Measurements from ENCODE around the gene ANTXR2. TPM values are rescaled to one million over a fixed set of nuclear protein-coding genes. Genes with fewer than 3 reads are reported as not detected.

The ANTXR2 gene
- total RNA-seq, 1 donor from 2014 or later, result 28.3 TPM

DNA sequence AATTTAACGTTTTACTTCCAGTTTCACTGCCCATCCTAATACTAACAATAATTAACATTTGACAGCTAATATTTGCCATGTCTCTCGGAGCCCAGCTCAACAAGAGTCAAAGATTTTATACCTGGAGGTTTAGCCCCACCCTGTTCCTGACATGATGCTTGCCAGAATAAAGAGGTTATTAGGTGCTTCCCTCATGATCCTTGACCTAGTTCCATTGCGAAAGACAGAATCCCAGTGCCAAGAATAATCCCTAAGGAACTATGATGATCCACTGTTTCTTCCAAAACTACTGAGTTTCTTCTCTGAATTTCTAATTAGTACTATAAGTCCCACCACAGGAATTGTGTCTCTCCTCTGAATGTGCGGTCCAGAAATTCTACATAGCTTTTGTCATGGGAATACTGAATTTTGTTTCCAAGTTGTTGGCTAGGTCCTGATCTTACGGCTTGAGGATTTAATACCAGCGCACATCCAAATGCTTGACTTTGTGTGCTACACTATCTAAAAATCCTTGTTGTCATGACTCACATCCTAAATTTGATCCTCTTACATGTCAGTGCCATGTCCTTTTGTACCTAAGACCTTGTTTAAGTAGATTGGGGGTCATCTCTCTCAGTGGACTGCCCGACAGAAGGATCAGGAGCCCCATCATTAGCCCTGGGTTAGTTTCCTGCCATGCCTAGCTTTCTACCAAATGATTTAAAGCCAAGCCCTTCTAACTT is 23.1 kb downstream of the ANTXR2 start:
- no peaks in the 10 kb centered on the region for H3K9me3 ChIP-seq (ENCODE audit: low read depth)
- no peak overlapping the region for H3K4me3 ChIP-seq
- H3K27ac ChIP-seq, result no peak overlapping the region
- H2AFZ ChIP-seq (replicated peaks), result no peak overlapping the region
- H3K79me2 ChIP-seq (ENCODE audit: low read depth), result no peaks in the 10 kb centered on the region
- no peaks in the 10 kb centered on the region for H3K27me3 Mint-ChIP-seq (ENCODE audit: insufficient read depth, low read depth)
- no peak for TF ChIP-seq EZH2phosphoT487 (IDR thresholded peaks at IDR 0.05)
- TF ChIP-seq, protein P1, sequence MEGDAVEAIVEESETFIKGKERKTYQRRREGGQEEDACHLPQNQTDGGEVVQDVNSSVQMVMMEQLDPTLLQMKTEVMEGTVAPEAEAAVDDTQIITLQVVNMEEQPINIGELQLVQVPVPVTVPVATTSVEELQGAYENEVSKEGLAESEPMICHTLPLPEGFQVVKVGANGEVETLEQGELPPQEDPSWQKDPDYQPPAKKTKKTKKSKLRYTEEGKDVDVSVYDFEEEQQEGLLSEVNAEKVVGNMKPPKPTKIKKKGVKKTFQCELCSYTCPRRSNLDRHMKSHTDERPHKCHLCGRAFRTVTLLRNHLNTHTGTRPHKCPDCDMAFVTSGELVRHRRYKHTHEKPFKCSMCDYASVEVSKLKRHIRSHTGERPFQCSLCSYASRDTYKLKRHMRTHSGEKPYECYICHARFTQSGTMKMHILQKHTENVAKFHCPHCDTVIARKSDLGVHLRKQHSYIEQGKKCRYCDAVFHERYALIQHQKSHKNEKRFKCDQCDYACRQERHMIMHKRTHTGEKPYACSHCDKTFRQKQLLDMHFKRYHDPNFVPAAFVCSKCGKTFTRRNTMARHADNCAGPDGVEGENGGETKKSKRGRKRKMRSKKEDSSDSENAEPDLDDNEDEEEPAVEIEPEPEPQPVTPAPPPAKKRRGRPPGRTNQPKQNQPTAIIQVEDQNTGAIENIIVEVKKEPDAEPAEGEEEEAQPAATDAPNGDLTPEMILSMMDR (IDR thresholded peaks at IDR 0.05), result no peak
- no peak for TF ChIP-seq EZH2 (IDR thresholded peaks at IDR 0.05)
- H3K4me3 Mint-ChIP-seq, result no peak overlapping the region
- no peak overlapping the region for H3K9ac ChIP-seq
- H3K4me2 ChIP-seq, result no peak overlapping the region
- H3K9me3 Mint-ChIP-seq, result no peaks in the 10 kb centered on the region
- no peak overlapping the region for H3K27ac Mint-ChIP-seq
- no peaks in the 10 kb centered on the region for H3K27me3 ChIP-seq
- no peaks in the 10 kb centered on the region for H4K20me1 ChIP-seq (ENCODE audit: low read depth)
- peaks cover 24% of the 10 kb centered on the region for H3K36me3 Mint-ChIP-seq
- no peaks in the 10 kb centered on the region for H3F3A ChIP-seq (ENCODE audit: low read depth)
- H3K4me1 ChIP-seq, result no peaks in the 10 kb centered on the region
- peaks cover 4% of the 10 kb centered on the region for H3K36me3 ChIP-seq
- peaks cover 17% of the 10 kb centered on the region for H3K4me1 Mint-ChIP-seq
- no peak for DNase-seq (ENCODE audit: low spot score)

DNA sequence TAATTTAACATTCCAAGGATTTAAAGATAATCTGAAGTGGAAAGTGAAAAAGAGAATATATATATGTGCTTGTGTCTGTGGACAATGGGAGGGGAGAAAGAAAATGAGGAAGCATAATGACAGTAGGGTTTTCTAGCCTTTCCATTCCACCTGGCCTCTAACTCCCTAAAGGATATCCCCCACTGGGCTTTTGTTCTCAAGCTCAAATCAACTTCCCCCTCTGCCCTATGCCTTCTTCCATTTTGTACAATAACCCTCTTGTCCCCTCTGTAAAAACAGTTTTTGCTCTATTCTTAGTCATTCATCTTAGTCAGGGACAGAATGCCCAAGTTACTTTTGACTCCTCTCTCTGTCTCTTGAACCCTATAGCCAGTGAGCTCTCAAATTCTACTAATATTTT is 23.6 kb downstream of the ANTXR2 start:
- H3F3A ChIP-seq (ENCODE audit: low read depth), result no peaks in the 10 kb centered on the region
- H3K36me3 ChIP-seq, result peaks cover 4% of the 10 kb centered on the region
- H4K20me1 ChIP-seq (ENCODE audit: low read depth), result no peaks in the 10 kb centered on the region
- no peak for TF ChIP-seq EZH2 (IDR thresholded peaks at IDR 0.05)
- TF ChIP-seq EZH2phosphoT487 (IDR thresholded peaks at IDR 0.05), result no peak
- TF ChIP-seq, protein P1 (IDR thresholded peaks at IDR 0.05), result no peak
- no peak overlapping the region for H3K27ac ChIP-seq
- no peaks in the 10 kb centered on the region for H3K27me3 ChIP-seq
- peak; percentile 55 for DNase-seq (ENCODE audit: low spot score)
- no peak overlapping the region for H3K9ac ChIP-seq
- H3K4me2 ChIP-seq, result no peak overlapping the region
- Mint-ChIP-seq H3K4me1 (peaks cover 17% of the 10 kb centered on the region), H3K9me3 (no peaks in the 10 kb centered on the region), H3K36me3 (peaks cover 22% of the 10 kb centered on the region), H3K27ac (no peak overlapping the region), H3K27me3 (ENCODE audit: insufficient read depth, low read depth) (no peaks in the 10 kb centered on the region), H3K4me3 (no peak overlapping the region)
- H3K9me3 ChIP-seq (ENCODE audit: low read depth), result no peaks in the 10 kb centered on the region
- no peak overlapping the region for H2AFZ ChIP-seq (replicated peaks)
- H3K4me1 ChIP-seq, result no peaks in the 10 kb centered on the region
- no peaks in the 10 kb centered on the region for H3K79me2 ChIP-seq (ENCODE audit: low read depth)
- no peak overlapping the region for H3K4me3 ChIP-seq

DNA sequence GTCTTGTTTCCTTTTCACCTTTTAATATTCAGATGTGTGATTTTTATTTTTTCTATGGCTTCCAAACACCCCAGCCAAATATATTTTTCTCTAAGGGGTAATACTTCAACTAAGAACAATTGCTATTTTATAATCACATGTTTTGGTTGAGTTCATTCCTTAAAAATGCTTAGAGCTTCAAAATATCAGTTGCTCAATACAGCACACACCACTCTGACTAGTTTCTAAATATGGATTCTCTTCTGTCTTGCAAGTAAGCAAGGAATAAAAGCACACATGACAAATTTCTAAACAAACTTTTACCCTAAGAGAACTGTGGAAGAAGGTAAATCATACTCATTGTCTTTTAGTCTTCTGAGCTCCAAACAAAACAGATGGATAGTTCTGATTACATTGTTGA is 27.2 kb downstream of the ANTXR2 start:
- no peaks in the 10 kb centered on the region for H3K36me3 ChIP-seq

More for the DNA sequence above, 27.2 kb downstream of the ANTXR2 start:
- H3K9me3 Mint-ChIP-seq, result no peaks in the 10 kb centered on the region
- TF ChIP-seq EZH2 (IDR thresholded peaks at IDR 0.05), result no peak
- TF ChIP-seq EZH2phosphoT487 (IDR thresholded peaks at IDR 0.05), result no peak
- TF ChIP-seq, protein P1 (IDR thresholded peaks at IDR 0.05), result no peak
- H3K27me3 Mint-ChIP-seq (ENCODE audit: insufficient read depth, low read depth), result no peaks in the 10 kb centered on the region
- Histone ChIP-seq H3K4me2 (no peak overlapping the region), H3K9me3 (ENCODE audit: low read depth) (no peaks in the 10 kb centered on the region), H3K79me2 (ENCODE audit: low read depth) (no peaks in the 10 kb centered on the region), H3F3A (ENCODE audit: low read depth) (no peaks in the 10 kb centered on the region), H3K9ac (no peak overlapping the region), H3K27ac (no peak overlapping the region), H3K27me3 (no peaks in the 10 kb centered on the region), H4K20me1 (ENCODE audit: low read depth) (no peaks in the 10 kb centered on the region), H3K4me1 (no peaks in the 10 kb centered on the region), H3K4me3 (no peak overlapping the region), H2AFZ (replicated peaks) (no peak overlapping the region)
- no peak for DNase-seq (ENCODE audit: low spot score)
- H3K4me1 Mint-ChIP-seq, result peaks cover 16% of the 10 kb centered on the region
- H3K36me3 Mint-ChIP-seq, result peaks cover 8% of the 10 kb centered on the region
- H3K4me3 Mint-ChIP-seq, result no peak overlapping the region
- no peak overlapping the region for H3K27ac Mint-ChIP-seq

Measured in neural progenitor cell (in vitro differentiated cells).